ENCODE results near the gene PICK1. TPM values are rescaled to one million over a fixed set of nuclear protein-coding genes. Genes with fewer than 3 reads are reported as not detected.
A peak's percentile ranks its signal among the peaks of the same experiment; 100 is the strongest.

Gene PICK1
- total and polyA plus RNA-seq, 4 experiments from 2014 or later = 6.5 to 28.0 (median 17.9) TPM

- ChIA-PET POLR2A (ENCODE audit: partially characterized antibody) (no interaction called here), CTCF (ENCODE audit: partially characterized antibody) (interaction anchor here (0.9 kb wide), 1 partner anchor 53 kb away, joined by 3 read pairs; no protein-coding TSS in a partner anchor)
- no peak overlapping the region for H3K4me3 ChIP-seq (ENCODE audit: low read length in 2 of 2)
- H3K4me1 ChIP-seq (ENCODE audit: insufficient read depth, low read length) = no peaks in the 10 kb centered on the region
- no peak for DNase-seq
- no peaks in the 10 kb centered on the region for H3K36me3 Mint-ChIP-seq
- no peaks in the 10 kb centered on the region for H3K9me3 Mint-ChIP-seq
- intact Hi-C loops (cut with micrococcal nuclease) = no loop called here
- H3K27ac ChIP-seq (ENCODE audit: low read depth, low read length) = no peak overlapping the region
- H3K4me3 Mint-ChIP-seq = no peak overlapping the region
- no peaks in the 10 kb centered on the region for H3K9me3 ChIP-seq (ENCODE audit: control insufficient read depth in 1 of 2, low read length in 2 of 2)
- peaks cover 0 to 4% (median 0%) of the 10 kb centered on the region in 4 donors for H3K4me1 Mint-ChIP-seq
- H3K36me3 ChIP-seq (ENCODE audit: insufficient read depth, low read length) = no peaks in the 10 kb centered on the region
- no peaks in the 10 kb centered on the region for H3K27me3 Mint-ChIP-seq
- no peaks in the 10 kb centered on the region for H3K27me3 ChIP-seq (ENCODE audit: insufficient read depth, low read length)
- no peak overlapping the region for H3K27ac Mint-ChIP-seq
Observed at GRCh38 chr22:38027487-38027886, 29.7 kb upstream of the PICK1 start.

GRCh38 chr22:38028344-38029130, 28.7 kb upstream of the PICK1 start:
- CTCF ChIA-PET (ENCODE audit: partially characterized antibody) = interaction anchor here (0.9 kb wide), 1 partner anchor 54 kb away, joined by 3 read pairs; no protein-coding TSS in a partner anchor
- no peak overlapping the region for H3K4me3 ChIP-seq (ENCODE audit: low read length in 2 of 2)
- H3K27me3 ChIP-seq (ENCODE audit: insufficient read depth, low read length) = no peaks in the 10 kb centered on the region
- peak overlapping the region in 1 of 7 donors; percentile 51 for H3K27ac Mint-ChIP-seq
- H3K27me3 Mint-ChIP-seq = no peaks in the 10 kb centered on the region
- no peaks in the 10 kb centered on the region for H3K36me3 Mint-ChIP-seq
- DNase-seq = no peak
- no peaks in the 10 kb centered on the region for H3K9me3 ChIP-seq (ENCODE audit: control insufficient read depth in 1 of 2, low read length in 2 of 2)
- POLR2A ChIA-PET (ENCODE audit: partially characterized antibody) = no interaction called here
- H3K27ac ChIP-seq (ENCODE audit: low read depth, low read length) = no peak overlapping the region
- intact Hi-C loops (cut with micrococcal nuclease) = no loop called here
- no peaks in the 10 kb centered on the region for H3K9me3 Mint-ChIP-seq
- no peaks in the 10 kb centered on the region for H3K4me1 ChIP-seq (ENCODE audit: insufficient read depth, low read length)
- H3K4me3 Mint-ChIP-seq = no peak overlapping the region
- peaks cover 0 to 4% (median 0%) of the 10 kb centered on the region in 4 donors for H3K4me1 Mint-ChIP-seq
- no peaks in the 10 kb centered on the region for H3K36me3 ChIP-seq (ENCODE audit: insufficient read depth, low read length)

- Mint-ChIP-seq H3K27ac (peak overlapping the region in 1 of 7 donors; percentile 54), H3K4me1 (peaks cover 0 to 4% (median 0%) of the 10 kb centered on the region in 4 donors), H3K4me3 (no peak overlapping the region), H3K27me3 (no peaks in the 10 kb centered on the region), H3K9me3 (no peaks in the 10 kb centered on the region), H3K36me3 (no peaks in the 10 kb centered on the region)
- intact Hi-C loops (cut with micrococcal nuclease) = no loop called here
- Histone ChIP-seq H3K27me3 (ENCODE audit: insufficient read depth, low read length) (no peaks in the 10 kb centered on the region), H3K4me1 (ENCODE audit: insufficient read depth, low read length) (no peaks in the 10 kb centered on the region), H3K27ac (ENCODE audit: low read depth, low read length) (no peak overlapping the region), H3K4me3 (ENCODE audit: low read length in 2 of 2) (no peak overlapping the region), H3K36me3 (ENCODE audit: insufficient read depth, low read length) (no peaks in the 10 kb centered on the region), H3K9me3 (ENCODE audit: control insufficient read depth in 1 of 2, low read length in 2 of 2) (no peaks in the 10 kb centered on the region)
- ChIA-PET POLR2A (ENCODE audit: partially characterized antibody) (no interaction called here), CTCF (ENCODE audit: partially characterized antibody) (no interaction called here)
- no peak for DNase-seq
Observed at GRCh38 chr22:38029370-38029769, 27.8 kb upstream of the PICK1 start.

- H3K27ac Mint-ChIP-seq = no peak overlapping the region
- no peak for DNase-seq
Observed at GRCh38 chr22:38029901-38030300, 27.3 kb upstream of the PICK1 start.

GRCh38 chr22:38030311-38031133, 26.7 kb upstream of the PICK1 start:
- no peak overlapping the region for H3K4me3 ChIP-seq (ENCODE audit: low read length in 2 of 2)
- intact Hi-C loops (cut with micrococcal nuclease) = no loop called here
- DNase-seq = no peak
- Mint-ChIP-seq H3K4me3 (no peak overlapping the region), H3K27me3 (no peaks in the 10 kb centered on the region), H3K36me3 (no peaks in the 10 kb centered on the region), H3K9me3 (no peaks in the 10 kb centered on the region), H3K4me1 (peaks cover 0 to 1% (median 0%) of the 10 kb centered on the region in 4 donors), H3K27ac (no peak overlapping the region)
- CTCF ChIA-PET (ENCODE audit: partially characterized antibody) = no interaction called here
- H3K27me3 ChIP-seq (ENCODE audit: insufficient read depth, low read length) = no peaks in the 10 kb centered on the region
- H3K36me3 ChIP-seq (ENCODE audit: insufficient read depth, low read length) = no peaks in the 10 kb centered on the region
- H3K27ac ChIP-seq (ENCODE audit: low read depth, low read length) = no peak overlapping the region
- POLR2A ChIA-PET (ENCODE audit: partially characterized antibody) = no interaction called here
- no peaks in the 10 kb centered on the region for H3K9me3 ChIP-seq (ENCODE audit: control insufficient read depth in 1 of 2, low read length in 2 of 2)
- no peaks in the 10 kb centered on the region for H3K4me1 ChIP-seq (ENCODE audit: insufficient read depth, low read length)

More at GRCh38 chr22:38029901-38030300, 27.3 kb upstream of the PICK1 start:
- H3K9me3 Mint-ChIP-seq = no peaks in the 10 kb centered on the region
- Histone ChIP-seq H3K4me3 (ENCODE audit: low read length in 2 of 2) (no peak overlapping the region), H3K4me1 (ENCODE audit: insufficient read depth, low read length) (no peaks in the 10 kb centered on the region), H3K27me3 (ENCODE audit: insufficient read depth, low read length) (no peaks in the 10 kb centered on the region), H3K36me3 (ENCODE audit: insufficient read depth, low read length) (no peaks in the 10 kb centered on the region), H3K27ac (ENCODE audit: low read depth, low read length) (no peak overlapping the region), H3K9me3 (ENCODE audit: control insufficient read depth in 1 of 2, low read length in 2 of 2) (no peaks in the 10 kb centered on the region)
- no peak overlapping the region for H3K4me3 Mint-ChIP-seq
- peaks cover 0 to 4% (median 0%) of the 10 kb centered on the region in 4 donors for H3K4me1 Mint-ChIP-seq
- H3K36me3 Mint-ChIP-seq = no peaks in the 10 kb centered on the region
- ChIA-PET POLR2A (ENCODE audit: partially characterized antibody) (no interaction called here), CTCF (ENCODE audit: partially characterized antibody) (no interaction called here)
- intact Hi-C loops (cut with micrococcal nuclease) = no loop called here
- H3K27me3 Mint-ChIP-seq = no peaks in the 10 kb centered on the region

- H3K27ac Mint-ChIP-seq = no peak overlapping the region
- H3K9me3 Mint-ChIP-seq = no peaks in the 10 kb centered on the region
- CTCF ChIA-PET (ENCODE audit: partially characterized antibody) = no interaction called here
- Histone ChIP-seq H3K27me3 (ENCODE audit: insufficient read depth, low read length) (no peaks in the 10 kb centered on the region), H3K4me1 (ENCODE audit: insufficient read depth, low read length) (no peaks in the 10 kb centered on the region), H3K9me3 (ENCODE audit: control insufficient read depth in 1 of 2, low read length in 2 of 2) (no peaks in the 10 kb centered on the region), H3K4me3 (ENCODE audit: low read length in 2 of 2) (no peak overlapping the region), H3K27ac (ENCODE audit: low read depth, low read length) (no peak overlapping the region), H3K36me3 (ENCODE audit: insufficient read depth, low read length) (no peaks in the 10 kb centered on the region)
- POLR2A ChIA-PET (ENCODE audit: partially characterized antibody) = no interaction called here
- no peak for DNase-seq
- H3K36me3 Mint-ChIP-seq = no peaks in the 10 kb centered on the region
- peaks cover 0 to 1% (median 0%) of the 10 kb centered on the region in 4 donors for H3K4me1 Mint-ChIP-seq
- intact Hi-C loops (cut with micrococcal nuclease) = no loop called here
- no peak overlapping the region for H3K4me3 Mint-ChIP-seq
- H3K27me3 Mint-ChIP-seq = no peaks in the 10 kb centered on the region
Observed at GRCh38 chr22:38031491-38031890, 25.7 kb upstream of the PICK1 start.

- Histone ChIP-seq H3K9me3 (ENCODE audit: control insufficient read depth in 1 of 2, low read length in 2 of 2) (no peaks in the 10 kb centered on the region), H3K36me3 (ENCODE audit: insufficient read depth, low read length) (no peaks in the 10 kb centered on the region), H3K27ac (ENCODE audit: low read depth, low read length) (no peak overlapping the region), H3K27me3 (ENCODE audit: insufficient read depth, low read length) (no peaks in the 10 kb centered on the region), H3K4me3 (ENCODE audit: low read length in 2 of 2) (no peak overlapping the region), H3K4me1 (ENCODE audit: insufficient read depth, low read length) (no peaks in the 10 kb centered on the region)
- Mint-ChIP-seq H3K27me3 (no peaks in the 10 kb centered on the region), H3K27ac (no peak overlapping the region), H3K36me3 (no peaks in the 10 kb centered on the region), H3K4me3 (no peak overlapping the region), H3K9me3 (no peaks in the 10 kb centered on the region), H3K4me1 (no peaks in the 10 kb centered on the region)
- ChIA-PET CTCF (ENCODE audit: partially characterized antibody) (interaction anchor here (0.5 kb wide), 1 partner anchor 11 kb away, joined by 3 read pairs; no protein-coding TSS in a partner anchor), POLR2A (ENCODE audit: partially characterized antibody) (no interaction called here)
- intact Hi-C loops (cut with micrococcal nuclease) = no loop called here
- DNase-seq = no peak
Observed at GRCh38 chr22:38032681-38033521, 24.3 kb upstream of the PICK1 start.

Data from CD4-positive, alpha-beta memory T cell (primary cell).